ENCODE measurements around the gene SPTLC1.

DNA sequence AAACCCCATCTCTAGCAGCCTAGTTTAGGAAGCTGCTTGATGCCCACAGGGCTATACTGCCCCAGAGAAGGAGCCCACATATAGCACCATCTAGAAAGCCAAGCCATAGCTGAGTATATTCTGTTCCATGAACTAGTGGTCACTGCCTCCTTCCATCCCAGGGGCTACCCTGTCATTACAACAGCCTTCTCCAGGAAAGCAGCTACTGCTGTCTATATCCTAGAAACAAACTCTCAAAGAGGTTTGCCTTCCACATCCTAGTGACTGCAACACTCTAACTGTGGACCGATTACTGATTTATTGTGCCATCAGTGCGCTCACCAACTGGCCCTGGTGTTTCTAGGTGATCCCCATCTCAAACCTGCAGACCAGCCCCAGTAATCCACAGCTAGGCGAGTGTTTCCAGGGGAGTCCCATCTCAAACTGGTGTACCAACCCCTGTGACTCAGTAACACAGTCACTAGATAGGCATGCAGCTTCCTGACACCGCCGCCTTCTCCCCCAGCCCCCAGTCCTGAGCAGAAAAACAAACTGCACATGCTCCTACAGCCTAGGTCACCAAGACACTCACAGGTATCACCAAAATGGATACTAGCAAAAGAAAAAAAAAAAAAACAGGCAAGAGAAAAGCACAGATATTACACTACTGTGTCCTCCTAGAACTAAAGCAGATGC lies 14.8 kb downstream of the SPTLC1 start:
- TF ChIP-seq POLR2AphosphoS5 (IDR thresholded peaks at IDR 0.05; ENCODE audit: low read depth, low read length) (no peak), SIN3A (IDR thresholded peaks at IDR 0.05; ENCODE audit: borderline replicate concordance, insufficient read depth, low read depth, low read length) (no peak)
- TF ChIP-seq, protein P1, sequence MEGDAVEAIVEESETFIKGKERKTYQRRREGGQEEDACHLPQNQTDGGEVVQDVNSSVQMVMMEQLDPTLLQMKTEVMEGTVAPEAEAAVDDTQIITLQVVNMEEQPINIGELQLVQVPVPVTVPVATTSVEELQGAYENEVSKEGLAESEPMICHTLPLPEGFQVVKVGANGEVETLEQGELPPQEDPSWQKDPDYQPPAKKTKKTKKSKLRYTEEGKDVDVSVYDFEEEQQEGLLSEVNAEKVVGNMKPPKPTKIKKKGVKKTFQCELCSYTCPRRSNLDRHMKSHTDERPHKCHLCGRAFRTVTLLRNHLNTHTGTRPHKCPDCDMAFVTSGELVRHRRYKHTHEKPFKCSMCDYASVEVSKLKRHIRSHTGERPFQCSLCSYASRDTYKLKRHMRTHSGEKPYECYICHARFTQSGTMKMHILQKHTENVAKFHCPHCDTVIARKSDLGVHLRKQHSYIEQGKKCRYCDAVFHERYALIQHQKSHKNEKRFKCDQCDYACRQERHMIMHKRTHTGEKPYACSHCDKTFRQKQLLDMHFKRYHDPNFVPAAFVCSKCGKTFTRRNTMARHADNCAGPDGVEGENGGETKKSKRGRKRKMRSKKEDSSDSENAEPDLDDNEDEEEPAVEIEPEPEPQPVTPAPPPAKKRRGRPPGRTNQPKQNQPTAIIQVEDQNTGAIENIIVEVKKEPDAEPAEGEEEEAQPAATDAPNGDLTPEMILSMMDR (IDR thresholded peaks at IDR 0.05), result no peak

All from Panc1 (cell line).